BJ (cell line): ENCODE measurements around the gene SNX27. TPM values are rescaled to one million over a fixed set of nuclear protein-coding genes. Genes with fewer than 3 reads are reported as not detected.
A peak's percentile ranks its signal among the peaks of the same experiment; 100 is the strongest.

ENCODE experiments used
- CTCF ChIA-PET: fragments of 350-600 bp; formaldehyde crosslinking; extraction: SDS; loops from one replicate; lab custom pipeline; 2021; ENCODE audit warnings: antibody characterized with exemption, inconsistent platforms; lab: Yijun Ruan, JAX
- POLR2A ChIA-PET: fragments of 300-600 bp; sonication (Branson Sonifier 250); formaldehyde crosslinking; extraction: SDS; loops from one replicate; lab custom pipeline; 2021; ENCODE audit warnings: antibody characterized with exemption; lab: Charles Lee
- DNase-seq: peaks from one replicate; pipeline ENCODE4 v3.0.0-alpha.2; 2011; ENCODE audit warnings: low read depth
- H3K27me3 ChIP-seq: 2 replicates; pipeline ENCODE4 v1.6.0; 2011; ENCODE audit warnings: low read length; ENCODE audit not compliant: control insufficient read depth, insufficient read depth
- H3K36me3 ChIP-seq: 2 replicates; pipeline ENCODE4 v1.5.1; 2011; ENCODE audit warnings: low read length; ENCODE audit not compliant: control insufficient read depth, insufficient read depth
- H3K4me3 ChIP-seq: 2 replicates; pipeline ENCODE4 v1.5.1; 2011; ENCODE audit warnings: low read depth, mild to moderate bottlenecking, control low read depth, low read length
- CTCF ChIP-seq: IDR thresholded peaks from 2 replicates; pipeline ENCODE4 v1.5.1; 2011; ENCODE audit warnings: low read depth, mild to moderate bottlenecking, control low read depth, inconsistent platforms, low read length, moderate library complexity; ENCODE audit not compliant: insufficient read depth
- polyA plus RNA-seq: library from polyadenylated mRNA; depleted of rRNA; stranded (reverse); fragments of >200 nt; gene quantifications from 2 replicates; pipeline ENCODE4 v1.2.3, GENCODE V29; 2011

SNX27 gene
- polyA plus RNA-seq, 1 experiment = 7.0 TPM

DNA sequence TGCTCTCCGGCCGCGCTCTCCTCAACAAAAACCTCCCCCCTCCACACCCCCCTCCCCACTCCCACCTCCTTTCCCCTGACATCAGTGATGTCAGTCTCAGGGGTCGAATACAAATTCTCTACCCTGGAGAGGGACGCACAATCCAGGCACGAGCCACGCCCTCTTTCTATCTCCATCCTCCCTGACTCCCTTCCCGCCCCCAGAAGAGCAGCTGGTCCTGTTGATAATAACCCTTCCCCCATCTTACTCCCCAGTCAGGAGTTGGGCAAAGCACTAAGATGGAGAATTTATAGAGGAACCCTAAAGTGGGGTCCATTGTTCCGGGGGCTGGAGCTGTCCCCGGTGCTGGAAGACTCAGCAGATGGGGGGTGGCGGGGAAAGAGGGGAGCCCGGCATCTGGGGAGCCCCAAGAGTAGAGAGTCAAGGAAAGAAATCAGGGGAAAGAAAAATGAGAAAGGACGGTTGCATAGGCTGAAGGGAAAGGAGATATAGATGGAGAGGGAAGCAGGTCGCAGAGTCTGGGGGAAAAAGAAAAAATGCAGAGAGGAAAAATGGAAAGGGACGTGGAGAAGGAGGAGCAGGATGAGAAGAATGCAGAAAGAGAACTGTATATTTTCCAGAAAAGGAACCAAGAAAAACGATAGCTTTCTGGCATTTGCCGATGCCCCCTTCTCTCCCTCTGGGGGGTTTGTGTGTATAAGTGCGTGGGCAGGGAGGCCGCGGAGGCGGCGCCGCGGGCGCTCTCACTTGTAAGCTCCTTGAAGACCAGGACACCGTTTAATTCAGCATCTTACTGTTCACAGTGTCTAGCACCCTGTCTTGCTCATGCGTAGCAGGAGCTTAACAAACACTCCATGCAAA is 105.2 kb downstream of the SNX27 start, which contains the start of gene CELF3:
Gene CELF3, minus strand, starts transcription at position 33 of the 861 bp plus-strand sequence. CDS start 783 bp downstream, outside the sequence.
- POLR2A ChIA-PET = interaction anchor here (0.6 kb wide), 1 partner anchor 13 kb away, joined by 7 read pairs; no protein-coding TSS in a partner anchor
- CTCF ChIA-PET = interaction anchor here (0.7 to 1.5 kb wide), 3 partner anchors 10 to 18 kb away, joined by 3 to 5 read pairs (median 4); no protein-coding TSS in a partner anchor

DNA sequence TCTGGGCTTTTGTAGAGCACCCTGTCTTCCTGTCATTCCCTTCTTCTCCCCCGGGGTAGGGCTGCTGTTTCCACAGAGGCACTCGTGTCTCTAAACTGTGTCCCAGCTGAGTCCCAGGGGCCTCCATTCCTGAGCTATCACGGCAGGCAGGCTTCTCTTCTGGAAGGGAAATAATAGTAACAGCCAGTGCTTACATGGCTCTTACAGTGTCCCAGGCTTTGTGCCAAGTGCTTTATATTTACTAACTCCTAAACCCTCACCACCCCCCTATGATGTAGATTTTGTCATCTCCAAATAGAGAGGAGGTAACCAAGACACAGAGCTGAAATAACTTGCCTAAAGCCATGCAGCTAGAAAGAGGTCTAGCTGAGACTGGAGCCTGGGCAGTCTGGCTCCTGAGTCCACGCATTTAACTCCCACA is 106.2 kb downstream of the SNX27 start:
- no peak for TF ChIP-seq CTCF
- ChIA-PET POLR2A (no interaction called here), CTCF (interaction anchor here (1.1 to 1.5 kb wide), 2 partner anchors 17 to 20 kb away, joined by 4 to 5 read pairs; no protein-coding TSS in a partner anchor)
- Histone ChIP-seq H3K27me3 (peaks cover 53% of the 10 kb centered on the region), H3K36me3 (no peaks in the 10 kb centered on the region), H3K4me3 (no peak overlapping the region)
- no peak for DNase-seq

More for the DNA sequence above, 105.2 kb downstream of the SNX27 start, which contains the start of gene CELF3:
- Histone ChIP-seq H3K27me3 (peaks cover 55% of the 10 kb centered on the region), H3K4me3 (no peak within 1 kb of the TSS), H3K36me3 (no peaks in the 10 kb centered on the region)
- no peak for TF ChIP-seq CTCF
- DNase-seq = no peak

DNA sequence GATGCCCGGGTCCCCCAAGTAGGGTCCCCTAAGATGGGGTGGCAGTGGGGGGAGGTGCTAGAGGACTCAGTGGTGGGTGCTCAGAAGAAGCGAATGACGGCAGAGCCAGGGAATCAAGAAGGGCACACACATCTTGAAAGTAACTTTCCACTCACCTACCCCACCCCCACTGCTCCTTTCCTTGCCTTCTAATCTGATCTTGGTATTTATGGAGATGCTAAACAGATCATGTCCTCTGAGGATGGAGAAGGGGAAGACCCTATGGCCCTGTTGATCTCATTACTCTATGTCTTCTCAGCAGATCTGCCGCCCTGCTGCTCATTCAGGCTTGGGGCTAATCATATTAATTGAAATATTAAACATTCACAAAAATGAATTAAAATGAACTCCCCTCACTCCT is 106.8 kb downstream of the SNX27 start:
- POLR2A ChIA-PET = no interaction called here
- H3K4me3 ChIP-seq = no peak overlapping the region
- TF ChIP-seq CTCF = no peak
- no peak for DNase-seq
- no peaks in the 10 kb centered on the region for H3K36me3 ChIP-seq
- CTCF ChIA-PET = no interaction called here
- peaks cover 51% of the 10 kb centered on the region for H3K27me3 ChIP-seq

GRCh38 chr1:151720125-151720524 is 108.3 kb downstream of the SNX27 start:
- TF ChIP-seq CTCF = no peak
- H3K27me3 ChIP-seq = peaks cover 46% of the 10 kb centered on the region
- POLR2A ChIA-PET = no interaction called here
- no peak for DNase-seq
- H3K36me3 ChIP-seq = no peaks in the 10 kb centered on the region
- H3K4me3 ChIP-seq = no peak overlapping the region
- CTCF ChIA-PET = interaction anchor here (1.3 to 1.4 kb wide), 2 partner anchors 27 to 126 kb away, joined by 3 to 7 read pairs; no protein-coding TSS in a partner anchor

- no peak for DNase-seq
- ChIA-PET CTCF (interaction anchor here (1.2 to 1.4 kb wide), 3 partner anchors 14 to 127 kb away, joined by 3 to 7 read pairs (median 7); no protein-coding TSS in a partner anchor), POLR2A (no interaction called here)
- Histone ChIP-seq H3K4me3 (peak overlapping the region; percentile 33; the same call in 1 of the 2 replicates), H3K27me3 (peaks cover 42% of the 10 kb centered on the region), H3K36me3 (no peaks in the 10 kb centered on the region)
- no peak for TF ChIP-seq CTCF
Observed at GRCh38 chr1:151720554-151720953, 108.7 kb downstream of the SNX27 start.
